ENCODE measurements around the gene VEZF1.

DNA sequence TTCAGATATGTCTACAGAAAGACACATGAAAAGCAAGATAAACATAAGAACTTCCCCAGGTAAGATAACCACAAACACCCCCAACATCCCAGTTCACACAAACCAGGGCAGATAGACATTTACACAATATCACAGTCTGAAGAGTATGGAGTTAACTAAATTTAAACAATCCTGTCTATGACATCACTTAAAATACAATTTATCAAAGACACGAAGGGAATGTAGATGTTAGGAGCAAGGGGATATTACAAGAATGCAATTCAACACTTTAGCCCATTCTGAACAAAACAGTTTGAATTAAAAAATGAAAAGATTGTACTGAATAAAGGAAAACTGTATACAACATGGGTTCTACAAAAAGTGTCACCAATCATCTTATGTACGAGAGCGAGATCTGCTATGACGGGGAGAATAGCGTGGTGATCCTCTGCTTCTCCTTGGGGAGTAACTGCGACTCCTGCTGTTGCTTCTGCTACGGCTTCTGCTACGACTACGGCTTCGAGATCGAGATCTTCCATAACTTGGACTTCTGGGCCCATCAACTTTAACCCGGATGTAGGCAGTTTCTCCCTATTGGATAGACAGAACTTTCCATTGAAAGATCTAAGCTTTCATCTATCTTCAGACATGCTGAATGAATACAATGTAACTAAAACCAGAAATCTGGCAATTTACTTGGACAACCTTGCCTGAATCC lies 17.1 kb upstream of the VEZF1 start:
- TF ChIP-seq, protein P1, sequence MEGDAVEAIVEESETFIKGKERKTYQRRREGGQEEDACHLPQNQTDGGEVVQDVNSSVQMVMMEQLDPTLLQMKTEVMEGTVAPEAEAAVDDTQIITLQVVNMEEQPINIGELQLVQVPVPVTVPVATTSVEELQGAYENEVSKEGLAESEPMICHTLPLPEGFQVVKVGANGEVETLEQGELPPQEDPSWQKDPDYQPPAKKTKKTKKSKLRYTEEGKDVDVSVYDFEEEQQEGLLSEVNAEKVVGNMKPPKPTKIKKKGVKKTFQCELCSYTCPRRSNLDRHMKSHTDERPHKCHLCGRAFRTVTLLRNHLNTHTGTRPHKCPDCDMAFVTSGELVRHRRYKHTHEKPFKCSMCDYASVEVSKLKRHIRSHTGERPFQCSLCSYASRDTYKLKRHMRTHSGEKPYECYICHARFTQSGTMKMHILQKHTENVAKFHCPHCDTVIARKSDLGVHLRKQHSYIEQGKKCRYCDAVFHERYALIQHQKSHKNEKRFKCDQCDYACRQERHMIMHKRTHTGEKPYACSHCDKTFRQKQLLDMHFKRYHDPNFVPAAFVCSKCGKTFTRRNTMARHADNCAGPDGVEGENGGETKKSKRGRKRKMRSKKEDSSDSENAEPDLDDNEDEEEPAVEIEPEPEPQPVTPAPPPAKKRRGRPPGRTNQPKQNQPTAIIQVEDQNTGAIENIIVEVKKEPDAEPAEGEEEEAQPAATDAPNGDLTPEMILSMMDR (conservative IDR thresholded peaks at IDR 0.05; ENCODE audit: low read depth, low read length) = peak; percentile 38; the same call in 1 of the 2 replicates
- TF ChIP-seq EZH2 (IDR thresholded peaks at IDR 0.05; ENCODE audit: low read length, unreplicated experiment) (no peak), EZH2phosphoT487 (IDR thresholded peaks at IDR 0.05; ENCODE audit: borderline replicate concordance, low read length) (no peak)
